Activated CD4-positive, alpha-beta T cell treated with anti-CD3 and anti-CD28 coated beads for 48 hours (primary cell): Measurements from ENCODE around the gene LUC7L3.
"Not testable (repeated sequence)": the region's sequence is repeated elsewhere in the genome, so short reads cannot be mapped to it uniquely, and the experiment has no call there.

Experiments
- DNase-seq: peaks from one replicate; pipeline ENCODE4 v3.0.0-alpha.2; 2020

The LUC7L3 gene

GRCh38 chr17:50686494-50687199 is 32.8 kb upstream of the LUC7L3 start:
- no peak for DNase-seq

GRCh38 chr17:50687200-50688066 is 32.0 kb upstream of the LUC7L3 start:
- no peak for DNase-seq

GRCh38 chr17:50688245-50688644 is 31.2 kb upstream of the LUC7L3 start:
- no peak for DNase-seq

GRCh38 chr17:50689251-50689650 is 30.2 kb upstream of the LUC7L3 start:
- DNase-seq = no peak

- no peak for DNase-seq
Observed at GRCh38 chr17:50689956-50690886, 29.2 kb upstream of the LUC7L3 start.

- DNase-seq = no peak
Observed at GRCh38 chr17:50690887-50691549, 28.4 kb upstream of the LUC7L3 start.

- no peak for DNase-seq
Observed at GRCh38 chr17:50691550-50692447, 27.6 kb upstream of the LUC7L3 start.

GRCh38 chr17:50692448-50693035 is 26.9 kb upstream of the LUC7L3 start:
- DNase-seq = no peak

GRCh38 chr17:50693036-50693682 is 26.2 kb upstream of the LUC7L3 start:
- no peak for DNase-seq

GRCh38 chr17:50696365-50696879 is 23.0 kb upstream of the LUC7L3 start:
- DNase-seq = no peak

GRCh38 chr17:50697062-50697461 is 22.3 kb upstream of the LUC7L3 start:
- no peak for DNase-seq

GRCh38 chr17:50697663-50698272 is 21.6 kb upstream of the LUC7L3 start:
- DNase-seq = no peak

GRCh38 chr17:50699410-50699809 is 20.0 kb upstream of the LUC7L3 start:
- no peak for DNase-seq

- DNase-seq = no peak
Observed at GRCh38 chr17:50703162-50703561, 16.2 kb upstream of the LUC7L3 start.

GRCh38 chr17:50707289-50708049 is 11.9 kb upstream of the LUC7L3 start, which contains the start of gene ANKRD40:
Gene ANKRD40 (minus strand): TSS chr17:50707914. CDS start chr17:50707654, 260 bp downstream.
- DNase-seq = peak; percentile 94

GRCh38 chr17:50708050-50709000 is 11.1 kb upstream of the LUC7L3 start:
- DNase-seq = no peak

GRCh38 chr17:50709053-50709452 is 10.3 kb upstream of the LUC7L3 start:
- not testable (repeated sequence) for DNase-seq

- no peak for DNase-seq
Observed at GRCh38 chr17:50710025-50710424, 9.4 kb upstream of the LUC7L3 start.
